CD4-positive, alpha-beta T cell (primary cell): ENCODE results near the gene DROSHA. TPM values are rescaled to one million over a fixed set of nuclear protein-coding genes. Genes with fewer than 3 reads are reported as not detected.

ENCODE experiments used
- ATAC-seq: fragments of 200-7000 bp; cut with Tn5 transposase; one replicate; pipeline ENCODE4 v1.10.0; 2022; ENCODE audit warnings: mild to moderate bottlenecking; ENCODE audit not compliant: poor library complexity
- CTCF ChIA-PET: fragments of 350-600 bp; sonication (Branson Sonifier 250); formaldehyde crosslinking; loops from one replicate; lab custom pipeline; 2021; ENCODE audit warnings: antibody characterized with exemption, inconsistent platforms; lab: Charles Lee
- POLR2A ChIA-PET: fragments of 350-600 bp; sonication (Branson Sonifier 250); formaldehyde crosslinking; loops from one replicate; lab custom pipeline; 2021; ENCODE audit warnings: antibody characterized with exemption, inconsistent platforms; lab: Charles Lee
- DNase-seq, 14 experiments: peaks; one replicate each; pipeline ENCODE4 v3.0.0-alpha.2; 2013 to 2020; ENCODE audit warnings: mixed read lengths in 2 of 14
- H3K27ac ChIP-seq, 2 donors: one replicate each; pipeline versions ENCODE4 v1.5.1 to v1.7.0; 2013; ENCODE audit warnings: low read length in 2 of 2, low read depth in 1 of 2, mild to moderate bottlenecking in 1 of 2
- H3K27me3 ChIP-seq, 2 experiments: 1 replicate in 1 of 2; 2 replicates in 1 of 2; pipeline versions ENCODE4 v1.6.1 to v1.7.0; 2013; ENCODE audit warnings: low read length in 2 of 2, control low read depth in 1 of 2, mild to moderate bottlenecking in 1 of 2, moderate library complexity in 1 of 2; ENCODE audit not compliant: insufficient read depth in 2 of 2, control insufficient read depth in 1 of 2
- H3K36me3 ChIP-seq: one replicate; pipeline ENCODE4 v1.6.1; 2013; ENCODE audit warnings: low read length, control low read depth; ENCODE audit not compliant: insufficient read depth
- H3K4me1 ChIP-seq: one replicate; pipeline ENCODE4 v1.6.1; 2013; ENCODE audit warnings: low read length, control low read depth; ENCODE audit not compliant: insufficient read depth
- H3K4me3 ChIP-seq: one replicate; pipeline ENCODE4 v1.5.1; 2013; ENCODE audit warnings: mild to moderate bottlenecking, low read length, moderate library complexity
- H3K9me3 ChIP-seq, 2 experiments: 1 replicate in 1 of 2; 2 replicates in 1 of 2; pipeline versions ENCODE4 v1.6.1 to v1.7.0; 2013; ENCODE audit warnings: low read length in 2 of 2, mild to moderate bottlenecking in 2 of 2, control low read depth in 1 of 2, moderate library complexity in 1 of 2; ENCODE audit not compliant: control insufficient read depth in 1 of 2, insufficient read depth in 1 of 2
- H3K27ac Mint-ChIP-seq: one replicate; pipeline ENCODE4 v1.8.0; 2020; ENCODE audit warnings: mixed read lengths
- H3K27me3 Mint-ChIP-seq: one replicate; pipeline ENCODE4 v1.8.0; 2021; ENCODE audit warnings: mixed read lengths
- H3K36me3 Mint-ChIP-seq: one replicate; pipeline ENCODE4 v1.8.0; 2021; ENCODE audit warnings: low read depth, mixed read lengths
- H3K4me1 Mint-ChIP-seq: one replicate; pipeline ENCODE4 v1.8.0; 2021; ENCODE audit warnings: low read depth, mixed read lengths
- H3K4me3 Mint-ChIP-seq: one replicate; pipeline ENCODE4 v1.8.0; 2020; ENCODE audit warnings: mild to moderate bottlenecking, mixed read lengths
- H3K9me3 Mint-ChIP-seq: one replicate; pipeline ENCODE4 v1.8.0; 2020; ENCODE audit warnings: mixed read lengths
- CTCF ChIP-seq: fragments of 200-600 bp; IDR thresholded peaks from one replicate; pipeline ENCODE4 v1.8.0; 2022; ENCODE audit warnings: antibody characterized with exemption, mild to moderate bottlenecking
- intact Hi-C, 2 experiments: fragments of 100-400 bp; cut with DNase I in 1 of 2; cut with micrococcal nuclease in 1 of 2; formaldehyde crosslinking; loops; one replicate each; pipeline versions ENCODE4 v1.15.1 to v1.9.0; 2023 to 2025; cut with DNase I, micrococcal nuclease
- total RNA-seq, 174 experiments: library from RNA in 2 of 174; stranded (reverse) in 2 of 174; gene quantifications; one replicate each; pipeline ENCODE4 v1.2.3 and lab custom pipeline; 2021 to 2026

DROSHA gene
- total RNA-seq, 2 experiments from 2014 or later, result 28.8 to 38.1 TPM

DNA sequence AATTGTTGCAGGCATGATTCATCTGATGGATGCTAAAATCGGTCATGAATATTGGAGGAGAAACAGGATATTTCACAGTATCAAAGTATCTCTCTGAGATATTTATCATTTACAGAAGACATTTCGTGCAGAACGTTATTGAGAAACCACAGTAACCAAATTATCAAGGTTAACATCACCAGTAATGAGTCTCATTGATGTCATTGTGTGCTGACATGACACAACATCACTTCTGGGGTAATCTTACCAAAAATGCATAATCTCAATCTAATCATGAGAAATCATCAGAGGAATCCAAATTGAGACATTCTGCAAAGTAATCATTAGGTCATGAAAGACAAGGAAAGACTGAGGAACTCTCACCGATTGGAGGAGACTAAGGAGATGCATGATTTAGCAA is 42.9 kb upstream of the DROSHA start:
- Histone ChIP-seq H3K4me1 (no peaks in the 10 kb centered on the region), H3K27ac (no peak overlapping the region), H3K9me3 (no peaks in the 10 kb centered on the region), H3K4me3 (no peak overlapping the region), H3K36me3 (no peaks in the 10 kb centered on the region), H3K27me3 (no peaks in the 10 kb centered on the region)
- H3K4me1 Mint-ChIP-seq, result no peaks in the 10 kb centered on the region
- no peak for TF ChIP-seq CTCF
- no peaks in the 10 kb centered on the region for H3K9me3 Mint-ChIP-seq
- no peak for DNase-seq
- H3K4me3 Mint-ChIP-seq, result no peak overlapping the region
- ChIA-PET POLR2A (no interaction called here), CTCF (no interaction called here)
- H3K36me3 Mint-ChIP-seq, result no peaks in the 10 kb centered on the region
- ATAC-seq, result no peak
- H3K27me3 Mint-ChIP-seq, result peaks cover 22% of the 10 kb centered on the region
- intact Hi-C loops, result no loop called here
- no peak overlapping the region for H3K27ac Mint-ChIP-seq

GRCh38 chr5:31573494-31574142 is 41.7 kb upstream of the DROSHA start:
- H3K36me3 ChIP-seq, result no peaks in the 10 kb centered on the region
- H3K4me1 ChIP-seq, result no peaks in the 10 kb centered on the region
- POLR2A ChIA-PET, result no interaction called here
- peaks cover 0 to 1% of the 10 kb centered on the region in 2 experiments for H3K27me3 ChIP-seq
- DNase-seq (no peak), ATAC-seq (no peak)
- no peaks in the 10 kb centered on the region for H3K4me1 Mint-ChIP-seq
- H3K27me3 Mint-ChIP-seq, result peaks cover 22% of the 10 kb centered on the region
- H3K27ac Mint-ChIP-seq, result no peak overlapping the region
- H3K4me3 Mint-ChIP-seq, result no peak overlapping the region
- no peaks in the 10 kb centered on the region for H3K36me3 Mint-ChIP-seq
- H3K9me3 ChIP-seq, result no peaks in the 10 kb centered on the region
- no peak for TF ChIP-seq CTCF
- no peak overlapping the region for H3K4me3 ChIP-seq
- no peaks in the 10 kb centered on the region for H3K9me3 Mint-ChIP-seq
- CTCF ChIA-PET, result no interaction called here
- intact Hi-C loops, result no loop called here
- no peak overlapping the region for H3K27ac ChIP-seq

DNA sequence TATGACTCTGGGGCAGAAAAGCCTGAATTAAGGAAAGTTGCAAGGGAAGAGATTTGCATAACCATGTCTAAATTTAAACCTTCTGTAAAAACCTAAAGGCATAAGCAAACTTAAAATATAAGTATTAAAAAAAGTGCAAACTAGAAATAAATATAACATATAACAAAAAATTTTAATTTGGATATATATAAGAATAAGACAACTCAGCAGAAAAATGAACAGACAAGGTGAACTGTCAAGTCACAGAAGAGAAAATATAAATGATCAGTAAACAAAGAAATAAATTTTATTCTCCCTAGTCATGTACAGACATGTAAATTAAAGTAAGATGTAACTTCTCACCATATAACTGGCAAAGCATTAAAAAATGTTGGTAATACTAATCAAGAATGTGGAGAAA is 37.2 kb upstream of the DROSHA start:
- DNase-seq (no peak), ATAC-seq (no peak)
- Mint-ChIP-seq H3K4me1 (no peaks in the 10 kb centered on the region), H3K9me3 (peaks cover 3% of the 10 kb centered on the region), H3K4me3 (no peak overlapping the region), H3K27me3 (peaks cover 8% of the 10 kb centered on the region), H3K36me3 (no peaks in the 10 kb centered on the region), H3K27ac (no peak overlapping the region)
- no peak for TF ChIP-seq CTCF
- Histone ChIP-seq H3K4me3 (no peak overlapping the region), H3K4me1 (no peaks in the 10 kb centered on the region), H3K9me3 (peaks cover 0 to 8% of the 10 kb centered on the region in 2 experiments), H3K27me3 (peaks cover 0 to 4% of the 10 kb centered on the region in 2 experiments), H3K36me3 (no peaks in the 10 kb centered on the region), H3K27ac (no peak overlapping the region)
- intact Hi-C loops, result no loop called here
- POLR2A ChIA-PET, result no interaction called here
- CTCF ChIA-PET, result no interaction called here
